ENCODE measurements around the gene EPHA7.

GRCh38 chr6:93337772-93338394 lies 81.5 kb downstream of the EPHA7 start:
- TF ChIP-seq POLR2AphosphoS5 (IDR thresholded peaks at IDR 0.05; ENCODE audit: borderline replicate concordance, low read depth, low read length), result no peak
- no peak for TF ChIP-seq EZH2 (IDR thresholded peaks at IDR 0.05)
